H1 (cell line): ENCODE measurements around the gene ZNF281. TPM values are rescaled to one million over a fixed set of nuclear protein-coding genes. Genes with fewer than 3 reads are reported as not detected.

Source experiments
- CTCF ChIA-PET: fragments of 300-600 bp; sonication (Branson Sonifier 250); formaldehyde crosslinking; loops from one replicate; lab custom pipeline; 2021; ENCODE audit not compliant: partially characterized antibody; lab: Charles Lee
- POLR2A ChIA-PET: fragments of 300-600 bp; sonication (Branson Sonifier 250); formaldehyde crosslinking; loops from one replicate; lab custom pipeline; 2021; ENCODE audit warnings: inconsistent platforms; ENCODE audit not compliant: partially characterized antibody; lab: Charles Lee
- DNase-seq, 2 experiments: peaks; one replicate each; pipeline versions ENCODE4 v3.0.0 to v3.0.0-alpha.2; 2010 to 2022; ENCODE audit warnings: low spot score in 2 of 2, low read depth in 1 of 2, mixed read lengths in 1 of 2
- FAIRE-seq: peaks from 2 replicates; lab custom pipeline; 2011; peaks lifted over from hg19 to GRCh38; lab: Jason Lieb, UNC
- H2AFZ ChIP-seq: 2 replicates; pipeline ENCODE4 v1.8.1; 2012; ENCODE audit warnings: low read length, inconsistent platforms
- H2AK5ac ChIP-seq: 2 replicates; pipeline ENCODE4 v1.6.1; 2013; ENCODE audit warnings: low read depth, low read length
- H2BK120ac ChIP-seq: replicated peaks from 2 replicates; pipeline ENCODE3; 2013; ENCODE audit warnings: low read depth, low read length, inconsistent platforms
- H2BK12ac ChIP-seq: 2 replicates; pipeline ENCODE4 v1.6.1; 2013; ENCODE audit warnings: low read depth, low read length
- H2BK15ac ChIP-seq: 2 replicates; pipeline ENCODE4 v1.6.1; 2013; ENCODE audit warnings: low read length
- H2BK20ac ChIP-seq: 2 replicates; pipeline ENCODE4 v1.6.1; 2013; ENCODE audit warnings: low read length
- H2BK5ac ChIP-seq: 2 replicates; pipeline ENCODE4 v1.6.1; 2013; ENCODE audit warnings: low read depth, low read length
- H3K14ac ChIP-seq: 2 replicates; pipeline ENCODE4 v1.6.1; 2013; ENCODE audit warnings: inconsistent platforms; ENCODE audit not compliant: insufficient read length
- H3K18ac ChIP-seq: 2 replicates; pipeline ENCODE4 v1.6.1; 2013; ENCODE audit warnings: low read length; ENCODE audit errors: extremely low read depth
- H3K23ac ChIP-seq: 2 replicates; pipeline ENCODE4 v1.6.1; 2013; ENCODE audit warnings: inconsistent platforms; ENCODE audit not compliant: insufficient read length
- H3K23me2 ChIP-seq: 2 replicates; pipeline ENCODE4 v1.6.1; 2013; ENCODE audit warnings: low read depth, low read length
- H3K27ac ChIP-seq: 2 replicates; pipeline ENCODE4 v1.6.1; 2011; ENCODE audit warnings: low read depth, low read length, inconsistent platforms
- H3K27me3 ChIP-seq, 4 experiments: replicated peaks in 1 of 4; 1 replicate in 1 of 4; 2 replicates in 3 of 4; pipeline versions ENCODE4 v1.6.1 to v1.8.1; 2011 to 2013; ENCODE audit warnings: low read length in 3 of 4, mild to moderate bottlenecking in 3 of 4, inconsistent platforms in 2 of 4, mixed read lengths in 2 of 4, moderate library complexity in 1 of 4; ENCODE audit not compliant: control insufficient read depth in 3 of 4, insufficient read depth in 3 of 4; ENCODE audit errors: extremely low read depth in 1 of 4
- H3K36me3 ChIP-seq, 4 experiments: 2 replicates each; pipeline versions ENCODE4 v1.6.1 to v1.8.1; 2011 to 2013; ENCODE audit warnings: mild to moderate bottlenecking in 4 of 4, low read length in 3 of 4, moderate library complexity in 2 of 4, control low read depth in 1 of 4, inconsistent platforms in 1 of 4; ENCODE audit not compliant: insufficient read depth in 4 of 4, control insufficient read depth in 2 of 4
- H3K4ac ChIP-seq: replicated peaks from 2 replicates; pipeline ENCODE3; 2013; ENCODE audit warnings: low read length, low read depth, mixed read lengths, inconsistent platforms; ENCODE audit not compliant: insufficient read length
- H3K4me1 ChIP-seq, 4 experiments: replicated peaks in 1 of 4; 1 replicate in 1 of 4; 2 replicates in 3 of 4; pipeline versions ENCODE4 v1.6.1 to v1.8.1; 2011 to 2013; ENCODE audit warnings: low read length in 3 of 4, inconsistent platforms in 2 of 4, mixed read lengths in 1 of 4; ENCODE audit not compliant: insufficient read depth in 4 of 4, control insufficient read depth in 3 of 4
- H3K4me2 ChIP-seq, 2 experiments: 2 replicates each; pipeline versions ENCODE4 v1.6.1 to v1.8.1; 2011 to 2013; ENCODE audit warnings: low read depth in 2 of 2, low read length in 2 of 2, control low read depth in 1 of 2, inconsistent platforms in 1 of 2, mild to moderate bottlenecking in 1 of 2; ENCODE audit not compliant: insufficient read depth in 1 of 2
- H3K4me3 ChIP-seq, 4 experiments: fragments of 200-600, 300-600 bp in 1 of 4; sonication (generic), shearing (Covaris generic), sonication (Bioruptor Twin) in 1 of 4; 2 replicates each; pipeline versions ENCODE4 v1.5.1 to v1.8.1; 2011 to 2016; ENCODE audit warnings: low read length in 4 of 4, low read depth in 3 of 4, control low read depth in 2 of 4, inconsistent platforms in 2 of 4, mild to moderate bottlenecking in 2 of 4, mixed read lengths in 1 of 4, moderate library complexity in 1 of 4; ENCODE audit not compliant: insufficient read depth in 2 of 4; ENCODE audit errors: extremely low read depth in 1 of 4
- H3K56ac ChIP-seq: replicated peaks from 2 replicates; pipeline ENCODE3; 2013; ENCODE audit warnings: low read depth, mild to moderate bottlenecking, mixed read lengths, low read length, inconsistent platforms; ENCODE audit not compliant: insufficient read length
- H3K79me1 ChIP-seq: 2 replicates; pipeline ENCODE4 v1.6.1; 2013; ENCODE audit warnings: low read depth, low read length, control low read depth
- H3K79me2 ChIP-seq, 2 experiments: 2 replicates each; pipeline versions ENCODE4 v1.6.1 to v1.8.1; 2012 to 2013; ENCODE audit warnings: low read length in 2 of 2, mild to moderate bottlenecking in 2 of 2, inconsistent platforms in 1 of 2; ENCODE audit not compliant: insufficient read depth in 2 of 2, control insufficient read depth in 1 of 2
- H3K9ac ChIP-seq, 4 experiments: replicated peaks in 1 of 4; 1 replicate in 1 of 4; 2 replicates in 3 of 4; pipeline versions ENCODE4 v1.6.1 to v1.8.1; 2011 to 2013; ENCODE audit warnings: low read depth in 3 of 4, low read length in 3 of 4, control low read depth in 2 of 4, mild to moderate bottlenecking in 2 of 4, moderate library complexity in 2 of 4, inconsistent platforms in 1 of 4; ENCODE audit errors: extremely low read depth in 1 of 4
- H3K9me3 ChIP-seq, 2 experiments: 2 replicates each; pipeline versions ENCODE4 v1.6.1 to v1.8.1; 2012 to 2013; ENCODE audit warnings: mild to moderate bottlenecking in 2 of 2, moderate library complexity in 2 of 2, control low read depth in 1 of 2, inconsistent platforms in 1 of 2, low read depth in 1 of 2, low read length in 1 of 2, mixed read lengths in 1 of 2; ENCODE audit not compliant: insufficient read depth in 2 of 2
- H4K20me1 ChIP-seq, 2 experiments: replicated peaks in 1 of 2; 2 replicates each; pipeline versions ENCODE3 to v1.8.1; 2011 to 2013; ENCODE audit warnings: inconsistent platforms in 2 of 2, low read length in 2 of 2, mild to moderate bottlenecking in 1 of 2; ENCODE audit not compliant: insufficient read depth in 2 of 2, control insufficient read depth in 1 of 2
- H4K5ac ChIP-seq: 2 replicates; pipeline ENCODE4 v1.6.1; 2013; ENCODE audit warnings: low read length, low read depth, mixed read lengths, inconsistent platforms; ENCODE audit not compliant: insufficient read length
- H4K8ac ChIP-seq: 2 replicates; pipeline ENCODE4 v1.8.0; 2013; ENCODE audit warnings: mild to moderate bottlenecking, moderate library complexity, low read length, inconsistent platforms; ENCODE audit not compliant: insufficient read depth; ENCODE audit errors: extremely low read depth
- H4K91ac ChIP-seq: replicated peaks from 2 replicates; pipeline ENCODE3; 2013; ENCODE audit warnings: low read length, mixed read lengths, inconsistent platforms; ENCODE audit not compliant: insufficient read length
- BRCA1 ChIP-seq: IDR thresholded peaks from 2 replicates; pipeline ENCODE4 v1.6.1; 2012; ENCODE audit warnings: low read depth, low read length, improper control_type of control experiment
- CEBPB ChIP-seq: IDR thresholded peaks from 2 replicates; pipeline ENCODE4 v1.6.1; 2012; ENCODE audit warnings: low read depth, low read length
- FOSL1 ChIP-seq: IDR thresholded peaks from 2 replicates; pipeline ENCODE4 v1.6.1; 2011; ENCODE audit warnings: mild to moderate bottlenecking, low read depth, low read length, moderate library complexity; ENCODE audit not compliant: insufficient read depth
- POU5F1 ChIP-seq: IDR thresholded peaks from 2 replicates; pipeline ENCODE4 v1.6.1; 2011; ENCODE audit warnings: low read depth, mild to moderate bottlenecking, low read length, moderate library complexity
- RXRA ChIP-seq: IDR thresholded peaks from 2 replicates; pipeline ENCODE4 v1.6.1; 2011; ENCODE audit warnings: low read depth, mild to moderate bottlenecking, low read length, moderate library complexity; ENCODE audit not compliant: insufficient read depth
- SIX5 ChIP-seq: IDR thresholded peaks from 2 replicates; pipeline ENCODE4 v1.6.1; 2011; ENCODE audit warnings: mild to moderate bottlenecking, low read depth, low read length
- TBP ChIP-seq: IDR thresholded peaks from 2 replicates; pipeline ENCODE4 v1.6.1; 2011; ENCODE audit warnings: low read depth, low read length, improper control_type of control experiment
- TEAD4 ChIP-seq: IDR thresholded peaks from 2 replicates; pipeline ENCODE4 v1.6.1; 2012; ENCODE audit warnings: low read depth, low read length, inconsistent platforms, mixed read lengths
- WGBS, 2 experiments: shearing (Covaris generic) in 1 of 2; methylation state at CpG; one replicate each; pipeline versions ENCODE4 v1.1.6 to v1.1.7; 2013 to 2015; ENCODE audit warnings: low lambda C conversion rate in 2 of 2, mixed read lengths in 2 of 2, inconsistent platforms in 1 of 2, low coverage in 1 of 2, missing lambda C conversion rate in 1 of 2; ENCODE audit not compliant: insufficient replicate concordance in 2 of 2, insufficient coverage in 1 of 2, insufficient read length in 1 of 2; ENCODE audit errors: extremely low coverage in 1 of 2, missing lambda C conversion rate in 1 of 2; 5-methylcytosine and 5-hydroxymethylcytosine counted together
- polyA plus RNA-seq, 7 experiments: library from polyadenylated mRNA; depleted of rRNA in 3 of 7; stranded (reverse) in 5 of 7; unstranded in 2 of 7; fragments of >200 nt in 5 of 7; fragments of 200-250 nt in 2 of 7; gene quantifications; 1 replicate in 5 of 7; 2 replicates in 1 of 7; 4 replicates in 1 of 7; pipeline versions ENCODE4 v1.2.1 to v1.2.3, GENCODE V29; 2011 to 2013; ENCODE audit warnings: missing spikeins in 2 of 7, mixed read lengths in 2 of 7
- total RNA-seq: library from RNA; stranded (reverse); fragmentation: NEBNext Ultra II Directional; extraction: Animal tissue kit (Norgen Biotek cat#: 25700); gene quantifications from 2 replicates; pipeline ENCODE4 v1.2.1, GENCODE V29; 2021
- TF ChIP-seq, protein P1 (sequence below): IDR thresholded peaks from 2 replicates; pipeline ENCODE4 v1.6.1; 2011; ENCODE audit warnings: low read length, improper control_type of control experiment
- TF ChIP-seq, protein P2 (sequence below), 3 experiments: IDR thresholded peaks; 1 replicate in 2 of 3; 2 replicates in 1 of 3; pipeline versions ENCODE4 v1.5.1 to v1.6.1; 2011; ENCODE audit warnings: low read length in 3 of 3, mild to moderate bottlenecking in 3 of 3, inconsistent platforms in 2 of 3, low read depth in 1 of 3, moderate library complexity in 1 of 3; ENCODE audit not compliant: insufficient read depth in 1 of 3; ENCODE audit errors: control extremely low read depth in 1 of 3

The ZNF281 gene
- total and polyA plus RNA-seq, 2 of the 8 experiments (the other 6 are each of a cell fraction or from before 2014, with no cell fraction given): 19.5 to 61.4 TPM

DNA sequence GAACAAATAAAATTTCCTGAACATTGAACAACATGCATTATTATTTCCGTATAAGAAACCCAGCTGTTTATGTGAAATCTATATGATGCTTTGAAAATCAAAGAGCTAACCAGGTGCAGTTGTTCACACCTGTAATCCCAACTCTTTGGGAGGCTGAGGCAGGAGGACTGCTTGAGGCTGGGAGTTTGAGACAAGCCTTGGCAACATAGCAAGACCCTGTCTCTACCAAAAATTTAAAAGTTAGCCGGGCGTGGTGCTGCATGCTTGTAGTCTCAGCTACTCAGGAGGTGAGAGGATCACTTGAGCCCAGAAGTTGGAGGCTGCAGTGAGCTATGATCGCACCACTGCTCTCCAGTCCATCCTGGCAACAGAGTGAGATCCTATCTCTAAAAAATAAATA, 4.8 kb upstream of the ZNF281 start:
- H2BK120ac ChIP-seq: no peak overlapping the region
- no peak overlapping the region for H4K91ac ChIP-seq
- peaks cover 6 to 73% of the 10 kb centered on the region in 2 experiments; a peak in 3 of 4 replicates for H3K79me2 ChIP-seq
- peaks cover 0 to 15% (median 5%) of the 10 kb centered on the region in 4 experiments; a peak in 4 of 8 replicates for H3K36me3 ChIP-seq
- no peak overlapping the region for H3K14ac ChIP-seq
- no peak overlapping the region for H2BK15ac ChIP-seq
- H3K23me2 ChIP-seq: peaks cover 6% of the 10 kb centered on the region; the same call in 1 of the 2 replicates
- FAIRE-seq (no peak), DNase-seq (no peak)
- no peak overlapping the region for H3K23ac ChIP-seq
- no peak overlapping the region for H4K5ac ChIP-seq
- no peak overlapping the region; a peak in 1 of 4 replicates for H3K4me2 ChIP-seq
- H3K27ac ChIP-seq: no peak overlapping the region
- H4K8ac ChIP-seq: no peak overlapping the region
- no peaks in the 10 kb centered on the region; a peak in 1 of 7 replicates for H3K4me1 ChIP-seq
- no peak overlapping the region for H2BK12ac ChIP-seq
- POLR2A ChIA-PET: interaction anchor here (0.7 to 1.3 kb wide), 5 partner anchors 9 to 50 kb away, joined by 3 to 5 read pairs (median 3); no protein-coding TSS in a partner anchor
- 91% methylated on average over 4 of the region's 4 CpGs; no CpG with 5 or more reads in 1 of the 2 experiments for WGBS, 2 experiments
- H3K18ac ChIP-seq: no peak overlapping the region
- H4K20me1 ChIP-seq: no peaks in the 10 kb centered on the region
- no peak overlapping the region for H3K56ac ChIP-seq
- H2BK20ac ChIP-seq: no peak overlapping the region
- no peak overlapping the region for H2BK5ac ChIP-seq
- H2AK5ac ChIP-seq: no peak overlapping the region
- H3K9me3 ChIP-seq: no peaks in the 10 kb centered on the region
- H3K4ac ChIP-seq: no peak overlapping the region
- no peaks in the 10 kb centered on the region for H3K79me1 ChIP-seq
- CTCF ChIA-PET: interaction anchor here (0.7 to 4.4 kb wide), 4 partner anchors 11 to 135 kb away, joined by 3 to 22 read pairs (median 3); no protein-coding TSS in a partner anchor
- H2AFZ ChIP-seq: no peak overlapping the region
- no peaks in the 10 kb centered on the region for H3K27me3 ChIP-seq
- H3K9ac ChIP-seq: no peak overlapping the region; a peak in 1 of 7 replicates
- H3K4me3 ChIP-seq: no peak overlapping the region
- TF ChIP-seq POU5F1 (no peak), TEAD4 (no peak), SIX5 (no peak), FOSL1 (no peak), TBP (no peak), CEBPB (no peak), RXRA (no peak), BRCA1 (no peak)
- TF ChIP-seq, protein P1, sequence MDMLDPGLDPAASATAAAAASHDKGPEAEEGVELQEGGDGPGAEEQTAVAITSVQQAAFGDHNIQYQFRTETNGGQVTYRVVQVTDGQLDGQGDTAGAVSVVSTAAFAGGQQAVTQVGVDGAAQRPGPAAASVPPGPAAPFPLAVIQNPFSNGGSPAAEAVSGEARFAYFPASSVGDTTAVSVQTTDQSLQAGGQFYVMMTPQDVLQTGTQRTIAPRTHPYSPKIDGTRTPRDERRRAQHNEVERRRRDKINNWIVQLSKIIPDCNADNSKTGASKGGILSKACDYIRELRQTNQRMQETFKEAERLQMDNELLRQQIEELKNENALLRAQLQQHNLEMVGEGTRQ: no peak
- TF ChIP-seq, protein P2, sequence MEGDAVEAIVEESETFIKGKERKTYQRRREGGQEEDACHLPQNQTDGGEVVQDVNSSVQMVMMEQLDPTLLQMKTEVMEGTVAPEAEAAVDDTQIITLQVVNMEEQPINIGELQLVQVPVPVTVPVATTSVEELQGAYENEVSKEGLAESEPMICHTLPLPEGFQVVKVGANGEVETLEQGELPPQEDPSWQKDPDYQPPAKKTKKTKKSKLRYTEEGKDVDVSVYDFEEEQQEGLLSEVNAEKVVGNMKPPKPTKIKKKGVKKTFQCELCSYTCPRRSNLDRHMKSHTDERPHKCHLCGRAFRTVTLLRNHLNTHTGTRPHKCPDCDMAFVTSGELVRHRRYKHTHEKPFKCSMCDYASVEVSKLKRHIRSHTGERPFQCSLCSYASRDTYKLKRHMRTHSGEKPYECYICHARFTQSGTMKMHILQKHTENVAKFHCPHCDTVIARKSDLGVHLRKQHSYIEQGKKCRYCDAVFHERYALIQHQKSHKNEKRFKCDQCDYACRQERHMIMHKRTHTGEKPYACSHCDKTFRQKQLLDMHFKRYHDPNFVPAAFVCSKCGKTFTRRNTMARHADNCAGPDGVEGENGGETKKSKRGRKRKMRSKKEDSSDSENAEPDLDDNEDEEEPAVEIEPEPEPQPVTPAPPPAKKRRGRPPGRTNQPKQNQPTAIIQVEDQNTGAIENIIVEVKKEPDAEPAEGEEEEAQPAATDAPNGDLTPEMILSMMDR (IDR thresholded peaks at IDR 0.05; ENCODE audit: control extremely low read depth in 1 of 3, insufficient read depth in 1 of 3, low read depth in 1 of 3, low read length in 3 of 3): no peak
